K562 (cell line): ENCODE data around the gene KAT5. TPM values are rescaled to one million over a fixed set of nuclear protein-coding genes. Genes with fewer than 3 reads are reported as not detected.

ENCODE experiments used
- ADNP ChIP-seq: fragments of 200-800 bp; sonication (Bioruptor generic); IDR thresholded peaks from 2 replicates; pipeline ENCODE4 v1.6.1; 2016; ENCODE audit warnings: missing genetic modification characterization, missing compliant biosample characterization
- ATF7 ChIP-seq: fragments of 450-650 bp; IDR thresholded peaks from 2 replicates; pipeline ENCODE4 v1.7.1; 2014; ENCODE audit warnings: mild to moderate bottlenecking, moderate library complexity
- CBX8 ChIP-seq: fragments of 200-600 bp; sonication (generic); IDR thresholded peaks from 2 replicates; pipeline ENCODE4 v1.6.1; 2012; ENCODE audit warnings: borderline replicate concordance, mixed run types, low read depth, mild to moderate bottlenecking, moderate library complexity, mixed read lengths, low read length, control low read depth, inconsistent platforms; ENCODE audit not compliant: poor library complexity, severe bottlenecking; ENCODE audit errors: extremely low read depth
- DNMT1 ChIP-seq: fragments of 450-650 bp; IDR thresholded peaks from 2 replicates; pipeline ENCODE4 v1.6.1; 2016; ENCODE audit warnings: antibody characterized with exemption, mild to moderate bottlenecking
- E2F3 ChIP-seq: fragments of 250-450 bp; sonication (Bioruptor Pico); IDR thresholded peaks from 2 replicates; pipeline ENCODE4 v1.4.0; 2020; ENCODE audit warnings: mild to moderate bottlenecking
- ETV1 ChIP-seq: fragments of 450-650 bp; conservative IDR thresholded peaks from 2 replicates; pipeline ENCODE4 v1.6.1; 2016; ENCODE audit warnings: missing genetic modification characterization, control low read depth, low read depth, missing compliant biosample characterization
- FOXA3 ChIP-seq, 2 experiments: fragments of 450-650 bp in 1 of 2; sonication (generic) in 1 of 2; formaldehyde crosslinking; IDR thresholded peaks in 1 of 2; conservative IDR thresholded peaks in 1 of 2; 2 replicates each; pipeline versions ENCODE4 v1.4.0 to v1.8.0; 2020 to 2022; ENCODE audit warnings: mild to moderate bottlenecking in 2 of 2, missing genetic modification reagents in 1 of 2
- GATAD2A ChIP-seq: fragments of 450-650 bp; IDR thresholded peaks from 2 replicates; pipeline ENCODE4 v1.6.1; 2017
- MCM7 ChIP-seq, 2 experiments: fragments of 450-650 bp; IDR thresholded peaks; 2 replicates each; pipeline ENCODE4 v1.6.1; 2016 to 2018
- PHF20 ChIP-seq: fragments of 450-650 bp; IDR thresholded peaks from 2 replicates; pipeline ENCODE4 v1.6.1; 2018; ENCODE audit not compliant: partially characterized antibody
- POLR2B ChIP-seq: fragments of 450-650 bp; IDR thresholded peaks from 2 replicates; pipeline ENCODE4 v1.6.1; 2018; ENCODE audit warnings: low read depth; ENCODE audit not compliant: partially characterized antibody
- RUNX1 ChIP-seq: sonication (generic); IDR thresholded peaks from 2 replicates; pipeline ENCODE4 v1.6.1; 2016; ENCODE audit warnings: antibody characterized with exemption, low read depth
- SREBF2 ChIP-seq: sonication (generic); formaldehyde crosslinking; IDR thresholded peaks from 2 replicates; pipeline ENCODE4 v1.4.0; 2020; ENCODE audit warnings: mild to moderate bottlenecking, missing genetic modification reagents
- U2AF1 ChIP-seq: fragments of 200-400 bp; formaldehyde crosslinking; optimal IDR thresholded peaks from 2 replicates; pipeline ENCODE3; 2017; ENCODE audit warnings: mild to moderate bottlenecking, low read depth, low read length, moderate library complexity
- ZNF24 ChIP-seq: fragments of 450-650 bp; IDR thresholded peaks from 2 replicates; pipeline ENCODE4 v1.6.1; 2016
- ZNF780A ChIP-seq: fragments of 250-450 bp; sonication (Bioruptor Pico); IDR thresholded peaks from 2 replicates; pipeline ENCODE4 v1.5.0; 2021; ENCODE audit warnings: mild to moderate bottlenecking
- polyA plus RNA-seq, 8 experiments: library from polyadenylated mRNA; depleted of rRNA in 4 of 8; stranded (reverse) in 5 of 8; unstranded in 3 of 8; fragments of >200 nt; fragmentation: Nextera tagmentation in 2 of 8; fragmentation: Illumina TruSeq in 1 of 8; extraction: Ambion mirVana in 2 of 8; extraction: Trizol in 1 of 8; gene quantifications; 2 replicates each; pipeline versions ENCODE4 v1.2.1 to v1.2.3, GENCODE V29; 2011 to 2014; ENCODE audit warnings: inconsistent platforms in 1 of 8, missing spikeins in 1 of 8
- total RNA-seq, 7 experiments: library from RNA; depleted of rRNA in 6 of 7; stranded (reverse); fragments of >200 nt in 6 of 7; fragmentation: Illumina TruSeq in 2 of 7; extraction: Trizol in 2 of 7; gene quantifications; 2 replicates each; pipeline versions ENCODE4 v1.2.1 to v1.2.3, GENCODE V29; 2011 to 2021; ENCODE audit warnings: low replicate concordance in 1 of 7
- TF ChIP-seq, protein P1 (sequence below): fragments of 250-450 bp; sonication (Bioruptor Pico); IDR thresholded peaks from 2 replicates; pipeline ENCODE4 v1.9.0; 2021; ENCODE audit warnings: mild to moderate bottlenecking
- TF ChIP-seq, protein P2 (sequence below): sonication (generic); formaldehyde crosslinking; IDR thresholded peaks from 2 replicates; pipeline ENCODE4 v1.8.1; 2023; ENCODE audit warnings: mild to moderate bottlenecking, missing genetic modification reagents
- TF ChIP-seq, protein P3 (sequence below): fragments of 450-650 bp; IDR thresholded peaks from 2 replicates; pipeline ENCODE4 v1.6.1; 2018; ENCODE audit warnings: mild to moderate bottlenecking, low read depth; ENCODE audit not compliant: partially characterized antibody
- TF ChIP-seq, protein P4 (sequence below): fragments of 250-450 bp; sonication (Bioruptor Pico); IDR thresholded peaks from 2 replicates; pipeline ENCODE4 v1.8.0; 2022; ENCODE audit warnings: inconsistent platforms
- TF ChIP-seq, protein P5 (sequence below): sonication (generic); formaldehyde crosslinking; IDR thresholded peaks from 2 replicates; pipeline ENCODE4 v1.8.0; 2022; ENCODE audit warnings: mild to moderate bottlenecking, low read depth, missing genetic modification reagents

Gene KAT5
- total and polyA plus RNA-seq, 9 of the 15 experiments (the other 6 are each of a cell fraction or from before 2014, with no cell fraction given): 3.6 to 76.8 (median 52.7) TPM

DNA sequence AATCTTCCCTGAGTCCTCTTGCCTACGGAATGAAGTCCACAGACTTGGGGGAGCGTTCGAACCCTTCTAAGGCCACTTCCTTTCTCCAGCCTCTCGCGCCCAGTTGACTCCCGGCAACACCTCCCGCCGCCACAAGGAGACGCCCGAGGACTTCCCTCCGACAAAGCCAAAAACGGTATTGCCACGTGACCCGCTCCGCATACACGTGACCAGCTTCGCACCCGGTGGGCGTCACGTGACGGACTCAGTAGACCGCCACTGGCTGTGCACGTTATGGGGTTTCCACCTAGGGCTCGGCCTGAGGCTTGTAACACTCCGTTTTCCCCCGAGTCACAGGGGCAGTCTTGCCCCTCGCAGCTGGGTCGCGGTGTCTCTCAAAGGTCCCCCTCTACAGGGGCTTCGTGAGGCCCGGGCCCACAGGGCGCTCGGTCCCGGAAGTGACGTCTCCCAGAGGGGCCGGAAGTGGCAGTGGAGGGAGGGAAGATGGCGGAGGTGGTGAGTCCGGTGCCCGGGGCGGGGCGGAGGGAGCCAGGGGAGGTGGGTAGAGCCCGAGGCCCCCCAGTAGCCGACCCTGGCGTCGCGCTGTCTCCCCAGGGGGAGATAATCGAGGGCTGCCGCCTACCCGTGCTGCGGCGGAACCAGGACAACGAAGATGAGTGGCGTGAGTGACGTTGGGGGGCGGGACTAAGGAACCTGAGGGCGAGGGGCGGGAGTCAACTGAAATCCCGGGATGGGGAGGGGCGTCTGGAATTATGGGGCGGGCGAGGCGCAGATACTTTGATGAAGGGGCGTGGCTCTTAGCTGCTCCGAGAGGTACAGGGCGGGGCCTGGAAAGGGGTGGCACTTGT is at the start of gene KAT5 (continued):
- TF ChIP-seq MCM7 (IDR thresholded peaks at IDR 0.05): no peak; a peak in 1 of 4 replicates
- no peak for TF ChIP-seq RUNX1
- TF ChIP-seq ADNP (tag): no peak
- TF ChIP-seq, protein P1, sequence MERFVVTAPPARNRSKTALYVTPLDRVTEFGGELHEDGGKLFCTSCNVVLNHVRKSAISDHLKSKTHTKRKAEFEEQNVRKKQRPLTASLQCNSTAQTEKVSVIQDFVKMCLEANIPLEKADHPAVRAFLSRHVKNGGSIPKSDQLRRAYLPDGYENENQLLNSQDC (CRISPR knock-in tag): 0 out of 2 replicates have a peak, but pooled peaks have one; percentile 40
- TF ChIP-seq, protein P2, sequence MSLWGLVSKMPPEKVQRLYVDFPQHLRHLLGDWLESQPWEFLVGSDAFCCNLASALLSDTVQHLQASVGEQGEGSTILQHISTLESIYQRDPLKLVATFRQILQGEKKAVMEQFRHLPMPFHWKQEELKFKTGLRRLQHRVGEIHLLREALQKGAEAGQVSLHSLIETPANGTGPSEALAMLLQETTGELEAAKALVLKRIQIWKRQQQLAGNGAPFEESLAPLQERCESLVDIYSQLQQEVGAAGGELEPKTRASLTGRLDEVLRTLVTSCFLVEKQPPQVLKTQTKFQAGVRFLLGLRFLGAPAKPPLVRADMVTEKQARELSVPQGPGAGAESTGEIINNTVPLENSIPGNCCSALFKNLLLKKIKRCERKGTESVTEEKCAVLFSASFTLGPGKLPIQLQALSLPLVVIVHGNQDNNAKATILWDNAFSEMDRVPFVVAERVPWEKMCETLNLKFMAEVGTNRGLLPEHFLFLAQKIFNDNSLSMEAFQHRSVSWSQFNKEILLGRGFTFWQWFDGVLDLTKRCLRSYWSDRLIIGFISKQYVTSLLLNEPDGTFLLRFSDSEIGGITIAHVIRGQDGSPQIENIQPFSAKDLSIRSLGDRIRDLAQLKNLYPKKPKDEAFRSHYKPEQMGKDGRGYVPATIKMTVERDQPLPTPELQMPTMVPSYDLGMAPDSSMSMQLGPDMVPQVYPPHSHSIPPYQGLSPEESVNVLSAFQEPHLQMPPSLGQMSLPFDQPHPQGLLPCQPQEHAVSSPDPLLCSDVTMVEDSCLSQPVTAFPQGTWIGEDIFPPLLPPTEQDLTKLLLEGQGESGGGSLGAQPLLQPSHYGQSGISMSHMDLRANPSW: no peak; the same call in 1 of the 2 replicates
- no peak for TF ChIP-seq SREBF2 (CRISPR knock-in tag)
- TF ChIP-seq POLR2B: peak; percentile 90
- peak; percentile 92 for TF ChIP-seq ATF7
- no peak for TF ChIP-seq DNMT1
- TF ChIP-seq U2AF1: no peak
- TF ChIP-seq PHF20: peak; percentile 100
- TF ChIP-seq, protein P3, sequence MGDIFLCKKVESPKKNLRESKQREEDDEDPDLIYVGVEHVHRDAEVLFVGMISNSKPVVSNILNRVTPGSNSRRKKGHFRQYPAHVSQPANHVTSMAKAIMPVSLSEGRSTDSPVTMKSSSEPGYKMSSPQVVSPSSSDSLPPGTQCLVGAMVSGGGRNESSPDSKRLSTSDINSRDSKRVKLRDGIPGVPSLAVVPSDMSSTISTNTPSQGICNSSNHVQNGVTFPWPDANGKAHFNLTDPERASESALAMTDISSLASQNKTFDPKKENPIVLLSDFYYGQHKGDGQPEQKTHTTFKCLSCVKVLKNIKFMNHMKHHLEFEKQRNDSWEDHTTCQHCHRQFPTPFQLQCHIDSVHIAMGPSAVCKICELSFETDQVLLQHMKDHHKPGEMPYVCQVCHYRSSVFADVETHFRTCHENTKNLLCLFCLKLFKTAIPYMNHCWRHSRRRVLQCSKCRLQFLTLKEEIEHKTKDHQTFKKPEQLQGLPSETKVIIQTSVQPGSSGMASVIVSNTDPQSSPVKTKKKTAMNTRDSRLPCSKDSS: no peak
- no peak for TF ChIP-seq ZNF780A (CRISPR knock-in tag)
- TF ChIP-seq FOXA3 (CRISPR knock-in tag; conservative IDR thresholded peaks at IDR 0.05 in 1 of 2, IDR thresholded peaks at IDR 0.05 in 1 of 2): no peak
- TF ChIP-seq E2F3 (CRISPR knock-in tag): peak; percentile 91
- TF ChIP-seq, protein P4, sequence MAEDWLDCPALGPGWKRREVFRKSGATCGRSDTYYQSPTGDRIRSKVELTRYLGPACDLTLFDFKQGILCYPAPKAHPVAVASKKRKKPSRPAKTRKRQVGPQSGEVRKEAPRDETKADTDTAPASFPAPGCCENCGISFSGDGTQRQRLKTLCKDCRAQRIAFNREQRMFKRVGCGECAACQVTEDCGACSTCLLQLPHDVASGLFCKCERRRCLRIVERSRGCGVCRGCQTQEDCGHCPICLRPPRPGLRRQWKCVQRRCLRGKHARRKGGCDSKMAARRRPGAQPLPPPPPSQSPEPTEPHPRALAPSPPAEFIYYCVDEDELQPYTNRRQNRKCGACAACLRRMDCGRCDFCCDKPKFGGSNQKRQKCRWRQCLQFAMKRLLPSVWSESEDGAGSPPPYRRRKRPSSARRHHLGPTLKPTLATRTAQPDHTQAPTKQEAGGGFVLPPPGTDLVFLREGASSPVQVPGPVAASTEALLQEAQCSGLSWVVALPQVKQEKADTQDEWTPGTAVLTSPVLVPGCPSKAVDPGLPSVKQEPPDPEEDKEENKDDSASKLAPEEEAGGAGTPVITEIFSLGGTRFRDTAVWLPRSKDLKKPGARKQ (CRISPR knock-in tag): no peak
- no peak for TF ChIP-seq CBX8
- TF ChIP-seq ETV1: peak; percentile 93
- TF ChIP-seq, protein P5, sequence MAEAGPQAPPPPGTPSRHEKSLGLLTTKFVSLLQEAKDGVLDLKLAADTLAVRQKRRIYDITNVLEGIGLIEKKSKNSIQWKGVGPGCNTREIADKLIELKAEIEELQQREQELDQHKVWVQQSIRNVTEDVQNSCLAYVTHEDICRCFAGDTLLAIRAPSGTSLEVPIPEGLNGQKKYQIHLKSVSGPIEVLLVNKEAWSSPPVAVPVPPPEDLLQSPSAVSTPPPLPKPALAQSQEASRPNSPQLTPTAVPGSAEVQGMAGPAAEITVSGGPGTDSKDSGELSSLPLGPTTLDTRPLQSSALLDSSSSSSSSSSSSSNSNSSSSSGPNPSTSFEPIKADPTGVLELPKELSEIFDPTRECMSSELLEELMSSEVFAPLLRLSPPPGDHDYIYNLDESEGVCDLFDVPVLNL (CRISPR knock-in tag): 0 out of 2 replicates have a peak, but pooled peaks have one; percentile 10
- no peak for TF ChIP-seq ZNF24
- no peak for TF ChIP-seq GATAD2A
